ENCODE measurements around the gene CHMP6. TPM values are rescaled to one million over a fixed set of nuclear protein-coding genes. Genes with fewer than 3 reads are reported as not detected.
"Not testable (repeated sequence)": the region's sequence is repeated elsewhere in the genome, so short reads cannot be mapped to it uniquely, and the experiment has no call there.

CHMP6 gene
- total RNA-seq, 1 donor from 2014 or later: 31.1 TPM

GRCh38 chr17:81012574-81013447 is 21.2 kb downstream of the CHMP6 start:
- DNase-seq (ENCODE audit: extremely low spot score, unreplicated experiment): no peak
- Mint-ChIP-seq H3K27me3 (ENCODE audit: unreplicated experiment) (peaks cover 5% of the 10 kb centered on the region), H3K4me3 (ENCODE audit: unreplicated experiment) (no peak overlapping the region), H3K9me3 (ENCODE audit: unreplicated experiment) (peaks cover 6% of the 10 kb centered on the region), H3K4me1 (ENCODE audit: unreplicated experiment) (peaks cover 3% of the 10 kb centered on the region), H3K36me3 (ENCODE audit: unreplicated experiment) (peaks cover 12% of the 10 kb centered on the region), H3K27ac (ENCODE audit: unreplicated experiment) (no peak overlapping the region)
- no peak for TF ChIP-seq CTCF (IDR thresholded peaks at IDR 0.05)

- H3K36me3 Mint-ChIP-seq (ENCODE audit: unreplicated experiment): peaks cover 12% of the 10 kb centered on the region
- peaks cover 12% of the 10 kb centered on the region for H3K4me1 Mint-ChIP-seq (ENCODE audit: unreplicated experiment)
- no peak overlapping the region for H3K27ac Mint-ChIP-seq (ENCODE audit: unreplicated experiment)
- H3K9me3 Mint-ChIP-seq (ENCODE audit: unreplicated experiment): peaks cover 6% of the 10 kb centered on the region
- no peak for TF ChIP-seq CTCF (IDR thresholded peaks at IDR 0.05)
- no peak overlapping the region for H3K4me3 Mint-ChIP-seq (ENCODE audit: unreplicated experiment)
- H3K27me3 Mint-ChIP-seq (ENCODE audit: unreplicated experiment): peaks cover 3% of the 10 kb centered on the region
- no peak for DNase-seq (ENCODE audit: extremely low spot score, unreplicated experiment)
These were observed 22.0 kb downstream of the CHMP6 start for GRCh38 chr17:81013642-81014041.

- Mint-ChIP-seq H3K4me1 (ENCODE audit: unreplicated experiment) (peaks cover 16% of the 10 kb centered on the region), H3K27me3 (ENCODE audit: unreplicated experiment) (peaks cover 3% of the 10 kb centered on the region), H3K36me3 (ENCODE audit: unreplicated experiment) (peaks cover 12% of the 10 kb centered on the region), H3K9me3 (ENCODE audit: unreplicated experiment) (peaks cover 6% of the 10 kb centered on the region), H3K27ac (ENCODE audit: unreplicated experiment) (no peak overlapping the region), H3K4me3 (ENCODE audit: unreplicated experiment) (no peak overlapping the region)
- no peak for TF ChIP-seq CTCF (IDR thresholded peaks at IDR 0.05)
- no peak for DNase-seq (ENCODE audit: extremely low spot score, unreplicated experiment)
These were observed 23.5 kb downstream of the CHMP6 start for GRCh38 chr17:81015136-81015535.

GRCh38 chr17:81016575-81016974 is 24.9 kb downstream of the CHMP6 start:
- H3K4me1 Mint-ChIP-seq (ENCODE audit: unreplicated experiment): peaks cover 16% of the 10 kb centered on the region

GRCh38 chr17:81017330-81017729 is 25.7 kb downstream of the CHMP6 start:
- H3K36me3 Mint-ChIP-seq (ENCODE audit: unreplicated experiment); H3K9me3 Mint-ChIP-seq (ENCODE audit: unreplicated experiment); H3K4me3 Mint-ChIP-seq (ENCODE audit: unreplicated experiment); H3K27me3 Mint-ChIP-seq (ENCODE audit: unreplicated experiment); DNase-seq (ENCODE audit: extremely low spot score, unreplicated experiment): not testable (repeated sequence)
- Mint-ChIP-seq H3K27ac (ENCODE audit: unreplicated experiment) (peak overlapping the region; percentile 95), H3K4me1 (ENCODE audit: unreplicated experiment) (peaks cover 16% of the 10 kb centered on the region)

More at GRCh38 chr17:81016575-81016974, 24.9 kb downstream of the CHMP6 start:
- no peak for TF ChIP-seq CTCF (IDR thresholded peaks at IDR 0.05)
- no peak overlapping the region for H3K4me3 Mint-ChIP-seq (ENCODE audit: unreplicated experiment)
- H3K36me3 Mint-ChIP-seq (ENCODE audit: unreplicated experiment): peaks cover 7% of the 10 kb centered on the region
- no peaks in the 10 kb centered on the region for H3K27me3 Mint-ChIP-seq (ENCODE audit: unreplicated experiment)
- no peak for DNase-seq (ENCODE audit: extremely low spot score, unreplicated experiment)
- H3K9me3 Mint-ChIP-seq (ENCODE audit: unreplicated experiment): no peaks in the 10 kb centered on the region
- H3K27ac Mint-ChIP-seq (ENCODE audit: unreplicated experiment): no peak overlapping the region
